ENCODE results near the gene PCDHGB6.
"Not testable (repeated sequence)": the region's sequence is repeated elsewhere in the genome, so short reads cannot be mapped to it uniquely, and the experiment has no call there.

DNA sequence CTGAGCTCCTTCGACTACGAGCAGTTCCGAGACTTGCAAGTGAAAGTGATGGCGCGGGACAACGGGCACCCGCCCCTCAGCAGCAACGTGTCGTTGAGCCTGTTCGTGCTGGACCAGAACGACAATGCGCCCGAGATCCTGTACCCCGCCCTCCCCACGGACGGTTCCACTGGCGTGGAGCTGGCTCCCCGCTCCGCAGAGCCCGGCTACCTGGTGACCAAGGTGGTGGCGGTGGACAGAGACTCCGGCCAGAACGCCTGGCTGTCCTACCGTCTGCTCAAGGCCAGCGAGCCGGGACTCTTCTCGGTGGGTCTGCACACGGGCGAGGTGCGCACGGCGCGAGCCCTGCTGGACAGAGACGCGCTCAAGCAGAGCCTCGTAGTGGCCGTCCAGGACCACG lies 24.5 kb downstream of the PCDHGB6 start:
- not testable (repeated sequence) for TF ChIP-seq EZH2 (IDR thresholded peaks at IDR 0.05; ENCODE audit: borderline replicate concordance, low read depth, low read length, severe bottlenecking)
- TF ChIP-seq, protein P1, sequence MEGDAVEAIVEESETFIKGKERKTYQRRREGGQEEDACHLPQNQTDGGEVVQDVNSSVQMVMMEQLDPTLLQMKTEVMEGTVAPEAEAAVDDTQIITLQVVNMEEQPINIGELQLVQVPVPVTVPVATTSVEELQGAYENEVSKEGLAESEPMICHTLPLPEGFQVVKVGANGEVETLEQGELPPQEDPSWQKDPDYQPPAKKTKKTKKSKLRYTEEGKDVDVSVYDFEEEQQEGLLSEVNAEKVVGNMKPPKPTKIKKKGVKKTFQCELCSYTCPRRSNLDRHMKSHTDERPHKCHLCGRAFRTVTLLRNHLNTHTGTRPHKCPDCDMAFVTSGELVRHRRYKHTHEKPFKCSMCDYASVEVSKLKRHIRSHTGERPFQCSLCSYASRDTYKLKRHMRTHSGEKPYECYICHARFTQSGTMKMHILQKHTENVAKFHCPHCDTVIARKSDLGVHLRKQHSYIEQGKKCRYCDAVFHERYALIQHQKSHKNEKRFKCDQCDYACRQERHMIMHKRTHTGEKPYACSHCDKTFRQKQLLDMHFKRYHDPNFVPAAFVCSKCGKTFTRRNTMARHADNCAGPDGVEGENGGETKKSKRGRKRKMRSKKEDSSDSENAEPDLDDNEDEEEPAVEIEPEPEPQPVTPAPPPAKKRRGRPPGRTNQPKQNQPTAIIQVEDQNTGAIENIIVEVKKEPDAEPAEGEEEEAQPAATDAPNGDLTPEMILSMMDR (IDR thresholded peaks at IDR 0.05; ENCODE audit: extremely low read depth in 1 of 2, insufficient read depth in 1 of 2, low read depth in 1 of 2, low read length in 2 of 2), result not testable (repeated sequence)
